Measurements from ENCODE around the gene PPP1R37. TPM values are rescaled to one million over a fixed set of nuclear protein-coding genes. Genes with fewer than 3 reads are reported as not detected.

Gene PPP1R37
- total and polyA plus RNA-seq, 2 of the 13 experiments (the other 11 are each of a cell fraction or from before 2014, with no cell fraction given): 9.0 to 14.3 TPM

GRCh38 chr19:45164577-45165335 lies 71.8 kb downstream of the PPP1R37 start (continued):
- no peak for TF ChIP-seq HNF1B (CRISPR knock-in tag; IDR thresholded peaks at IDR 0.05)
- no peak for TF ChIP-seq MED8 (CRISPR knock-in tag; IDR thresholded peaks at IDR 0.05; ENCODE audit: insufficient replicate concordance)
- no peak for TF ChIP-seq HBP1 (CRISPR knock-in tag; IDR thresholded peaks at IDR 0.05; ENCODE audit: low read depth)
- no peak for TF ChIP-seq ZNF34 (CRISPR knock-in tag; IDR thresholded peaks at IDR 0.05; ENCODE audit: borderline replicate concordance)
- no peak for TF ChIP-seq ZNF234 (CRISPR knock-in tag; conservative IDR thresholded peaks at IDR 0.05)
- TF ChIP-seq NFE2 (CRISPR knock-in tag; IDR thresholded peaks at IDR 0.05): no peak
- no peak for TF ChIP-seq TFDP2 (CRISPR knock-in tag; IDR thresholded peaks at IDR 0.05)
- TF ChIP-seq ZNF75D (CRISPR knock-in tag; IDR thresholded peaks at IDR 0.05; ENCODE audit: borderline replicate concordance): no peak
- TF ChIP-seq ZNF343 (CRISPR knock-in tag; IDR thresholded peaks at IDR 0.05): no peak
- no peak for TF ChIP-seq ZZZ3 (CRISPR knock-in tag; IDR thresholded peaks at IDR 0.05; ENCODE audit: borderline replicate concordance)
- no peak for TF ChIP-seq HMG20B (CRISPR knock-in tag; conservative IDR thresholded peaks at IDR 0.05)
- no peak for TF ChIP-seq ZFP90 (CRISPR knock-in tag; IDR thresholded peaks at IDR 0.05; ENCODE audit: borderline replicate concordance)
- TF ChIP-seq ZBTB1 (CRISPR knock-in tag; IDR thresholded peaks at IDR 0.05; ENCODE audit: borderline replicate concordance): no peak
- TF ChIP-seq PAF1 (CRISPR knock-in tag; IDR thresholded peaks at IDR 0.05): no peak
- no peak for TF ChIP-seq TAF15 (IDR thresholded peaks at IDR 0.05; ENCODE audit: low read depth, low read length, poor library complexity, severe bottlenecking)
- TF ChIP-seq MEIS1 (CRISPR knock-in tag; IDR thresholded peaks at IDR 0.05; ENCODE audit: borderline replicate concordance): no peak
- no peak for TF ChIP-seq JUNB (CRISPR knock-in tag; IDR thresholded peaks at IDR 0.05; ENCODE audit: borderline replicate concordance)
- no peak for TF ChIP-seq ZNF772 (CRISPR knock-in tag; IDR thresholded peaks at IDR 0.05)
- TF ChIP-seq HOXA5 (CRISPR knock-in tag; IDR thresholded peaks at IDR 0.05): no peak
- TF ChIP-seq ZNF775 (CRISPR knock-in tag; IDR thresholded peaks at IDR 0.05; ENCODE audit: borderline replicate concordance): no peak
- TF ChIP-seq NR2C2 (CRISPR knock-in tag; IDR thresholded peaks at IDR 0.05; ENCODE audit: borderline replicate concordance): no peak
- no peak for TF ChIP-seq GATA4 (IDR thresholded peaks at IDR 0.05; ENCODE audit: borderline replicate concordance, low read depth)
- TF ChIP-seq ESRRA (CRISPR knock-in tag; IDR thresholded peaks at IDR 0.05; ENCODE audit: low read depth): no peak
- TF ChIP-seq ZBTB8A (CRISPR knock-in tag; IDR thresholded peaks at IDR 0.05; ENCODE audit: borderline replicate concordance, low read depth): no peak
- 0 out of 2 replicates have a peak, but pooled peaks have one; percentile 33 for TF ChIP-seq ZNF124 (CRISPR knock-in tag; IDR thresholded peaks at IDR 0.05)
- no peak for TF ChIP-seq ATAD3A (CRISPR knock-in tag; IDR thresholded peaks at IDR 0.05)
- TF ChIP-seq SMAD1 (CRISPR knock-in tag; IDR thresholded peaks at IDR 0.05; ENCODE audit: borderline replicate concordance, low read depth): no peak

All from HepG2 (cell line).